Measurements from ENCODE around the gene ANKRD23.

- TF ChIP-seq CTCF (conservative IDR thresholded peaks at IDR 0.05) = no peak
- TF ChIP-seq ZFX (IDR thresholded peaks at IDR 0.05) = no peak
These were observed 33.8 kb upstream of the ANKRD23 start for GRCh38 chr2:96877631-96878092.
